ENCODE measurements around the gene GALNT6.
A peak's percentile ranks its signal among the peaks of the same experiment; 100 is the strongest.

The GALNT6 gene

DNA sequence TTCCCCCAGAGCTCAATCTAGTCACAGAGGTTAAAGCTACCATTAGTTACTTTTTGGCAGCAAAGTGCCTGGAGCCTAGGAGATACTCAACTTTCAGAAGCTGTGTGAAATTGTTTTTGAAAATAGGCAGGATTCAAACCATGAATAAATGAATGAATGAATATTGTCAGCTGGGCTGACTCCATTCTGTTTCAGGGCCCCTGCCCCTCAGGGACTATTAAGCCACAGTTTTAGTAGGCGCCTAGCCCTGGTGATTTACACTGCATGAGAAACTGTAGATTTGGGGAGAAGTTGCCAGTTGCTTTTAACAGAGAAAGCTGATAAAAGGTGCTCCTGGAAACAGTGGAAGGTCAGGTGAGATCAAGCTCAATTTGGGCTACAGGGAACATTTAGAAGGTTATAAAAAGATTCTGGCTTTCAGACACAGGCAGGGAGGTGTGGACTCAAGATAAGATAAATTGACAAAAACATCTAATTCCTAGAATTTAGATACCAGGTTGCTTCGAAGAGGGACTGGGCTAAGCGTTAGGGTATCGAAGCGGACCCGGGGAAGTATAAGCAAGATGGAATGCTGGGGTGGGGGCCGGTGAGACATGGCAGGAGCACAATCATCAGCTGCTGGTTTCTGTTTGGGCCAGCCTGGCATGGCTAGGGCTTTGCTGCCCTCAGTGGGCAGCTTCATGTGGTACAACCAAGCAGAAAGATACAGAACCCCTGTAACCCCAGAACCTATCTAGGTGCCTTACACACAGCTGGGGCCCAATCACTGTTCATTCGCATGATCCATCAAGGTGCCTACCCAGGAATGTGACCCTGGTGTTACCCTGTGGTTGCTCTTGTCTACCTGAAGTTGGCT is 29.8 kb downstream of the GALNT6 start:
- H3K36me3 ChIP-seq (ENCODE audit: control insufficient read depth, insufficient read depth, low read length) = peaks cover 17% of the 10 kb centered on the region
- no peaks in the 10 kb centered on the region for H3K9me3 ChIP-seq (ENCODE audit: control insufficient read depth, low read length)
- H3K27ac ChIP-seq (ENCODE audit: insufficient read depth, low read length, poor library complexity, severe bottlenecking) = no peak overlapping the region
- no peaks in the 10 kb centered on the region for H3K4me1 ChIP-seq (ENCODE audit: control insufficient read depth, insufficient read depth, low read length, poor library complexity, severe bottlenecking)
- DNase-seq = no peak
- no peak overlapping the region for H3K4me3 ChIP-seq (ENCODE audit: insufficient read depth, low read depth, low read length, poor library complexity, severe bottlenecking)
- H3K27me3 ChIP-seq (replicated peaks; ENCODE audit: control insufficient read depth, insufficient read depth, low read length, poor library complexity, severe bottlenecking) = no peaks in the 10 kb centered on the region

GRCh38 chr12:51360315-51360714 is 30.9 kb downstream of the GALNT6 start:
- no peak overlapping the region for H3K4me3 ChIP-seq (ENCODE audit: insufficient read depth, low read depth, low read length, poor library complexity, severe bottlenecking)
- H3K27me3 ChIP-seq (replicated peaks; ENCODE audit: control insufficient read depth, insufficient read depth, low read length, poor library complexity, severe bottlenecking) = no peaks in the 10 kb centered on the region
- DNase-seq = no peak
- no peaks in the 10 kb centered on the region for H3K4me1 ChIP-seq (ENCODE audit: control insufficient read depth, insufficient read depth, low read length, poor library complexity, severe bottlenecking)
- H3K9me3 ChIP-seq (ENCODE audit: control insufficient read depth, low read length) = no peaks in the 10 kb centered on the region
- H3K27ac ChIP-seq (ENCODE audit: insufficient read depth, low read length, poor library complexity, severe bottlenecking) = no peak overlapping the region
- peaks cover 17% of the 10 kb centered on the region for H3K36me3 ChIP-seq (ENCODE audit: control insufficient read depth, insufficient read depth, low read length)

DNA sequence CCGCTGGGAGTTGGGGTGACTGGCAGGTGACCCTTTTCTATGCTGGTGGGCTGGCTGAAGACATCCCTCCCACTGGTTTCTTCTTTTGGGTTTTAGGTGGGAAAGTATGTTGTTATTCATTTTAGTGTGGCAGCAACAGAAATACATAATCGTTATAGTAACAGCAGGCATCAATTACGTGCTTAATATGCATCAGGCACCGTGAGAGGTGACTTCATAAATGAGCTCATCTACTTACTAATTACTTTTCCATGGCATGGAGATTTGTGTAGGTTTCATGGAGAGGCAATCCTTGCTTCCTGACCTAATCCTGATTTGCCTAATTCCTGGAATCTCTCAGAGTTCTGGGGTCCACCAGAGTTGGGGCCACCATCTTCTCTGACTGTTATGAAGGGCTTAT is 31.4 kb downstream of the GALNT6 start:
- Histone ChIP-seq H3K4me1 (ENCODE audit: control insufficient read depth, insufficient read depth, low read length, poor library complexity, severe bottlenecking) (no peaks in the 10 kb centered on the region), H3K27me3 (replicated peaks; ENCODE audit: control insufficient read depth, insufficient read depth, low read length, poor library complexity, severe bottlenecking) (no peaks in the 10 kb centered on the region), H3K4me3 (ENCODE audit: insufficient read depth, low read depth, low read length, poor library complexity, severe bottlenecking) (no peak overlapping the region), H3K36me3 (ENCODE audit: control insufficient read depth, insufficient read depth, low read length) (peaks cover 17% of the 10 kb centered on the region), H3K9me3 (ENCODE audit: control insufficient read depth, low read length) (no peaks in the 10 kb centered on the region), H3K27ac (ENCODE audit: insufficient read depth, low read length, poor library complexity, severe bottlenecking) (no peak overlapping the region)
- no peak for DNase-seq

DNA sequence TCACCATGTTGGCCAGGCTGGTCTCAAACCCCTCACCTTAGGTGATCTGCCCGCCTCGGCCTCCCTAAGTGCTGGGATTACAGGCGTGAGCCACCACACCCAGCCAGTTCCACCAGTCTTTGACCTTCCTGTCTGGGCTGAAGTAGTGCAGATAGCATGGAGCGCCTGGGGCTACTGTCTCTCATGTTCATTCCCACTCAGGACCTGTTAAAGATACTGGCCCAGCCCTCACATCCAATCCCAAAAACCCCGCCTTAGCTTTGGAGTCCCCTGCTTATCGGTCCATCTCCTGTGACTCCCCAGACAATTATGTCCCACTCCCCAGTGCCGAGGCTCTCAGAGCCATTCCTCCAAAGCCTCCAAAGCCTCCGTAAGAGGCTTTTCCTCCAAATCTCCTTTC is 32.7 kb downstream of the GALNT6 start:
- H3K4me1 ChIP-seq (ENCODE audit: control insufficient read depth, insufficient read depth, low read length, poor library complexity, severe bottlenecking) = no peaks in the 10 kb centered on the region
- DNase-seq = no peak
- H3K9me3 ChIP-seq (ENCODE audit: control insufficient read depth, low read length) = no peaks in the 10 kb centered on the region
- no peak overlapping the region for H3K27ac ChIP-seq (ENCODE audit: insufficient read depth, low read length, poor library complexity, severe bottlenecking)
- no peak overlapping the region for H3K4me3 ChIP-seq (ENCODE audit: insufficient read depth, low read depth, low read length, poor library complexity, severe bottlenecking)
- no peaks in the 10 kb centered on the region for H3K27me3 ChIP-seq (replicated peaks; ENCODE audit: control insufficient read depth, insufficient read depth, low read length, poor library complexity, severe bottlenecking)
- H3K36me3 ChIP-seq (ENCODE audit: control insufficient read depth, insufficient read depth, low read length) = peaks cover 17% of the 10 kb centered on the region

- DNase-seq = no peak
- Histone ChIP-seq H3K36me3 (ENCODE audit: control insufficient read depth, insufficient read depth, low read length) (peaks cover 17% of the 10 kb centered on the region), H3K9me3 (ENCODE audit: control insufficient read depth, low read length) (no peaks in the 10 kb centered on the region), H3K27ac (ENCODE audit: insufficient read depth, low read length, poor library complexity, severe bottlenecking) (no peak overlapping the region), H3K4me1 (ENCODE audit: control insufficient read depth, insufficient read depth, low read length, poor library complexity, severe bottlenecking) (no peaks in the 10 kb centered on the region), H3K27me3 (replicated peaks; ENCODE audit: control insufficient read depth, insufficient read depth, low read length, poor library complexity, severe bottlenecking) (no peaks in the 10 kb centered on the region), H3K4me3 (ENCODE audit: insufficient read depth, low read depth, low read length, poor library complexity, severe bottlenecking) (no peak overlapping the region)
These were observed 33.7 kb downstream of the GALNT6 start for GRCh38 chr12:51357374-51358047.

- no peaks in the 10 kb centered on the region for H3K27me3 ChIP-seq (replicated peaks; ENCODE audit: control insufficient read depth, insufficient read depth, low read length, poor library complexity, severe bottlenecking)
- no peak overlapping the region for H3K4me3 ChIP-seq (ENCODE audit: insufficient read depth, low read depth, low read length, poor library complexity, severe bottlenecking)
- no peaks in the 10 kb centered on the region for H3K9me3 ChIP-seq (ENCODE audit: control insufficient read depth, low read length)
- H3K27ac ChIP-seq (ENCODE audit: insufficient read depth, low read length, poor library complexity, severe bottlenecking) = no peak overlapping the region
- no peaks in the 10 kb centered on the region for H3K4me1 ChIP-seq (ENCODE audit: control insufficient read depth, insufficient read depth, low read length, poor library complexity, severe bottlenecking)
- peak; percentile 5 to 24 (median 17) for DNase-seq
- peaks cover under 1% of the 10 kb centered on the region for H3K36me3 ChIP-seq (ENCODE audit: control insufficient read depth, insufficient read depth, low read length)
These were observed 39.2 kb downstream of the GALNT6 start for GRCh38 chr12:51351913-51352532.

GRCh38 chr12:51349026-51349425 is 42.2 kb downstream of the GALNT6 start:
- Histone ChIP-seq H3K36me3 (ENCODE audit: control insufficient read depth, insufficient read depth, low read length) (no peaks in the 10 kb centered on the region), H3K27me3 (replicated peaks; ENCODE audit: control insufficient read depth, insufficient read depth, low read length, poor library complexity, severe bottlenecking) (no peaks in the 10 kb centered on the region), H3K27ac (ENCODE audit: insufficient read depth, low read length, poor library complexity, severe bottlenecking) (no peak overlapping the region), H3K4me3 (ENCODE audit: insufficient read depth, low read depth, low read length, poor library complexity, severe bottlenecking) (no peak overlapping the region), H3K4me1 (ENCODE audit: control insufficient read depth, insufficient read depth, low read length, poor library complexity, severe bottlenecking) (no peaks in the 10 kb centered on the region), H3K9me3 (ENCODE audit: control insufficient read depth, low read length) (no peaks in the 10 kb centered on the region)
- no peak for DNase-seq

GRCh38 chr12:51348116-51348515 is 43.1 kb downstream of the GALNT6 start:
- H3K36me3 ChIP-seq (ENCODE audit: control insufficient read depth, insufficient read depth, low read length) = no peaks in the 10 kb centered on the region
- no peak overlapping the region for H3K4me3 ChIP-seq (ENCODE audit: insufficient read depth, low read depth, low read length, poor library complexity, severe bottlenecking)
- no peaks in the 10 kb centered on the region for H3K4me1 ChIP-seq (ENCODE audit: control insufficient read depth, insufficient read depth, low read length, poor library complexity, severe bottlenecking)
- no peaks in the 10 kb centered on the region for H3K27me3 ChIP-seq (replicated peaks; ENCODE audit: control insufficient read depth, insufficient read depth, low read length, poor library complexity, severe bottlenecking)
- no peaks in the 10 kb centered on the region for H3K9me3 ChIP-seq (ENCODE audit: control insufficient read depth, low read length)
- DNase-seq = no peak
- no peak overlapping the region for H3K27ac ChIP-seq (ENCODE audit: insufficient read depth, low read length, poor library complexity, severe bottlenecking)

GRCh38 chr12:51346581-51346980 is 44.6 kb downstream of the GALNT6 start, which contains the start of gene CELA1:
Gene CELA1, minus strand, starts transcription at chr12:51346679. Its CDS starts 41 bp downstream, at chr12:51346638.
- Histone ChIP-seq H3K4me1 (ENCODE audit: control insufficient read depth, insufficient read depth, low read length, poor library complexity, severe bottlenecking) (no peaks in the 10 kb centered on the region), H3K4me3 (ENCODE audit: insufficient read depth, low read depth, low read length, poor library complexity, severe bottlenecking) (no peak within 1 kb of the TSS), H3K27me3 (replicated peaks; ENCODE audit: control insufficient read depth, insufficient read depth, low read length, poor library complexity, severe bottlenecking) (no peaks in the 10 kb centered on the region), H3K36me3 (ENCODE audit: control insufficient read depth, insufficient read depth, low read length) (no peaks in the 10 kb centered on the region), H3K9me3 (ENCODE audit: control insufficient read depth, low read length) (no peaks in the 10 kb centered on the region), H3K27ac (ENCODE audit: insufficient read depth, low read length, poor library complexity, severe bottlenecking) (no peak within 1 kb of the TSS)
- no peak for DNase-seq

DNA sequence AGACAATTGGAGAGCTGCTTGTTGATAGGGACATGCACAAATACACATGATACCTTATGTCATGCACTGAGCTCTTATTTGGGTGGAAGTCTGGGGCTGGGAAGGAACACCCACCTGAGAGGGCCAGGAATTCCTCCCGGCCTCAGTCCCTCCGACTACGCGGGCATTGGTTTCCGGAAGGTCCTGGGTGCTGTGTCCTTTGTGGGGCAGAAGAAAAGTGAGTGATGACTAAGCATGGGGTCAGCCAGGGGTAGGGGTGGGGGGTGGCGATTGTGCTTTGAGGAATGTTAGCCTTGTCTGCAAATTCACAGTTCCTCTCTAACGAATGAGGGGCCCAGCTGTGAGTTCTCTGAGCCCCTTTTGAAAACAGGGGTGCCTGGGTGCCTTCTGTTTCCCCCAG is 45.5 kb downstream of the GALNT6 start:
- Histone ChIP-seq H3K9me3 (ENCODE audit: control insufficient read depth, low read length) (no peaks in the 10 kb centered on the region), H3K27ac (ENCODE audit: insufficient read depth, low read length, poor library complexity, severe bottlenecking) (no peak overlapping the region)
- DNase-seq = no peak

More for the DNA sequence above, 45.5 kb downstream of the GALNT6 start:
- no peaks in the 10 kb centered on the region for H3K36me3 ChIP-seq (ENCODE audit: control insufficient read depth, insufficient read depth, low read length)
- no peak overlapping the region for H3K4me3 ChIP-seq (ENCODE audit: insufficient read depth, low read depth, low read length, poor library complexity, severe bottlenecking)
- peaks cover 5% of the 10 kb centered on the region for H3K4me1 ChIP-seq (ENCODE audit: control insufficient read depth, insufficient read depth, low read length, poor library complexity, severe bottlenecking)
- no peaks in the 10 kb centered on the region for H3K27me3 ChIP-seq (replicated peaks; ENCODE audit: control insufficient read depth, insufficient read depth, low read length, poor library complexity, severe bottlenecking)
